ENCODE data around the gene TXNRD1.
"Not testable (repeated sequence)": the region's sequence is repeated elsewhere in the genome, so short reads cannot be mapped to it uniquely, and the experiment has no call there.

Gene TXNRD1

DNA sequence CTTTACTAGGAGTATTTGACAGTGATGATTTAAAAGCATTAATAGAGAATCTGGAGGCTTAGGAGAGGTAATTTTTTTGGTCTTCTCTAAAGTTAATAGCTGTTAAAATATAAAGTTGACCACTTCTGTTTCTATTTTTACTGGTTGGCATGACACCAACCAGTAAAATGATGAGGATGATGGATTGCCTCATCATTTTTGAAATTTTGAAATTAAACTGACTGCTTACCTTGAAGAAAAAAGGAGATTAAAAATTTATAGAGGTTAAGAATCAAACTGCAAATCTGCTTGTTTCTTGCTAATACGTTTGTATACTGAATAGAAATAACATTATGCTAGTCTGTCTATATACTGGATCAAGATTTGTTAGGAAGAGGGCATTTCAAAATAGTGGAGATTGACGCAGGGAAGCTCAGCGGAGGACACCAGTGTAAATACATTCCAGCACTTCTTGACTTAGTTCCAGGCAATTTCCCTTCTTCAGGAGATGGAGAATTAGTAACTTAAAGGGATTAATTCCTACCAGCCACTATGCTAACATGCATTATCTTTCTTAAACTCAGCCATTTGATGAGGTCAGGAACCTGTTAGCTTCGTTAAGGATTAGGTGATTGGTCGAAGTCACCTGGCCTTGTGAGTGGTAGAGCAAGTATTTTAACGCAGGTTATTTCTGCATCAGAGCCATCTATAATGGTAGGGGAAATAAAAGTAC, 91.5 kb downstream of the TXNRD1 start:
- no peak for DNase-seq

DNA sequence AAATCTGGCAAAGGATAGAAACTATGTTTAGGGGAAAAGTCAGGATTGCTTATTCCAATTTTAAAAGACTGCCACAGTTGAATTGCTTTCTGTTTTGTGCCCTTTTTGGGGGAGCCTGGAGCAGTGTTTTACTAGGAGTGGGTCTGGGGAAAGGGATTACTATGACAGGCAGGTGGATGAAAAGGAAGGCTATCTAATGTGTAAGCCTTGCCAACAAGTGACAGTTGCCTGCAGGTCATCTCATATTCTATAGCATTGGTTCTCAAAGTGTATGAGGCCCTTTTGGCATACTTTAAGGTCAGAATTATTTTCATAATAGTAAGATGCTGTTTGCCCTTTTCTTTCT, 92.0 kb downstream of the TXNRD1 start:
- no peak for DNase-seq

DNA sequence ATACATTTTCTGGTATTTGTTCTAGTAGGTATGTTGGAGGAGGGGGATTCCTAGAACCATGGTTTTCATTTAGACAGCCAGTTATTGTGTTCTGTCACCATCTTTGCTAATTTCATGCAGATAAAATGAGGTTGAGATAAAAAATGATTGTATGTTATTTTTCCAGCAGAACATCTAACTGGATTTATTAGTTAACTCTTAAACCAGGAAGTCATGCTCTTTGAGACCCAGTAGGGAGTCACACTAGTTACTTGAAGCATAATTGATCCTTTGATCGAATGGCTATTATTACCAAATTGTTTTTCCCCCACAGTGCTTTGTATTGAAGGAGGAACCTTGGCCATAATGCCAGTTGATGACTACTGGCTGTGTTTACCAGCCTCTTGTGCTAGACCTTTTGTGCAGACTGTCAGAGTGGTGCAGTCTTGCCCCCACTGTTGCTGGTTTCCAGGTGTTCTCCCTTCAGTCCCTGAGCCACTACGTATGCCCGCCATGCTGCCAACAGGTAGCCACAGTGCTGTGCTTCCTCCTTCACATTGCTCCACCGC, 93.9 kb downstream of the TXNRD1 start:
- DNase-seq = no peak

DNA sequence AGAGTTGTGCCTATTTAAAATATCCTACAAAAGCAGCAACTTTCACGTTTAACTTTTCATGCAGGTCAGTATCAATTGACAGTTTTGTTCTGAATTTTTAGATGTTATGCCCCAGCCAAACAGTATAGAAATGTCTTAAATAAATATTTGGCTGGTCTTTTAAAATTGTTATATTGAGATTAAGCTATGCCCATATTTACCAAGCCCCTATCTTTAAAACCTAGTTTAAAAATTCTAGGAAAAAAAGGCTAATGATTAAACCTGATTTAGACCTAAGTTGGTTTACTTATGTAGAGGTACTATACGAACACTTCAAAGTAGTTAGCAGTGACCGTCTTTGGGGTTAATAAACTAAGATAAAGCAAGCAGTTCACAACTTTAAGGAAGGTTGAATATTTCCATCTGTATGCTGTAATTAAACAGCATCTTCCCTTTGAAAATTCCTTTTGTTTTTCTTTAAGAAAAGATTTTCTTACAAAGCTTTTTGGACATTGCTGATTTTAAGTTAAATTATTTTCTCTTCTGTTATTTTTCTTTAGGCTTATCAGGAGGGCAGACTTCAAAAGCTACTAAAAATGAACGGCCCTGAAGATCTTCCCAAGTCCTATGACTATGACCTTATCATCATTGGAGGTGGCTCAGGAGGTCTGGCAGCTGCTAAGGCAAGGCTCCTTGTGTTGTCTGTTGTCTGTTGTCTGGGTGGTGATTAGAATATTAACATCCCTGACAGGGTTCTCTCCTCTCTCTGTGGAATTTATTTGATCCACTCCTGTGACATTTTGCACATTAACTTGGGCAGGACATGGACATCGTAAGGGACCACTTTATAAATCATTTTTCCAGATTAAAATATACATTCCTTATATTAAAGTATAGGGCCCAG, 95.4 kb downstream of the TXNRD1 start:
- no peak for DNase-seq

DNA sequence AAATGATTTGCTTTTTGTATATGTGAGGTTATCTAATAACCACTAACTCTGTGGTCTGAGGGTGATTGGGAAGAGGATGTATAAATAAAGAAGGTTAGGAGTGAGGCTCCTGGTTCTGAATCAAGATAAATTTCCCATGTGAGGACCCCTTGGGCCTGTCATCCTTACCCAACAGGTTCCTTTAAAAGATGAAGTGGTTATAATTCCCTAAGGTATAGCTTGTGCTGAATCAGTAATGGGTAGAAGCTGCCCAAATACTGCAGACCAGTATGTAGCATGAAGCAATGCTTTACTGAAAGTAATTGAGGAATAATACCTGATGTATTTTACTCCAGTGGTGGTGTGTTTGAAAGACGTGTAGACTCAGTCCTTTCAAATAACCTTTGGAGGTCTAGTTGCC, 96.6 kb downstream of the TXNRD1 start:
- DNase-seq = no peak

DNA sequence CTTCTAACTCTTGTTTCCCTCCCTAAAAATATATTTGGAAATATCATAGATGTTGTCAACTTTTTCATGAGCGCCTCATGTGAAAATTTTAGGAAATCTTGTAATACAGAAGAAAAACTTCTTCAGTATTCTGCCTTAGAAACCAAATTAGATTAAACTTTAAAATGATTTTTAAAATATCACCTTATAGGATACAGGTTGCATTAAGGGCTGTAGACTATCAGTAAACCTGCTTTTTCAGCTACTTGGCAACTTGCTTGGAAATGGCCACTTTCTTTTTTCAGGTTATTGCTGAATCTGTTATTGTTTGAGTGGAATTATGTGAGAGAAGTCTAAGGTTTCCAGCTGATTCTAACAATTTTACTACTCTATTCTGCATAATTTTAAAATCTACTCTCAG, 97.1 kb downstream of the TXNRD1 start:
- DNase-seq = no peak

DNA sequence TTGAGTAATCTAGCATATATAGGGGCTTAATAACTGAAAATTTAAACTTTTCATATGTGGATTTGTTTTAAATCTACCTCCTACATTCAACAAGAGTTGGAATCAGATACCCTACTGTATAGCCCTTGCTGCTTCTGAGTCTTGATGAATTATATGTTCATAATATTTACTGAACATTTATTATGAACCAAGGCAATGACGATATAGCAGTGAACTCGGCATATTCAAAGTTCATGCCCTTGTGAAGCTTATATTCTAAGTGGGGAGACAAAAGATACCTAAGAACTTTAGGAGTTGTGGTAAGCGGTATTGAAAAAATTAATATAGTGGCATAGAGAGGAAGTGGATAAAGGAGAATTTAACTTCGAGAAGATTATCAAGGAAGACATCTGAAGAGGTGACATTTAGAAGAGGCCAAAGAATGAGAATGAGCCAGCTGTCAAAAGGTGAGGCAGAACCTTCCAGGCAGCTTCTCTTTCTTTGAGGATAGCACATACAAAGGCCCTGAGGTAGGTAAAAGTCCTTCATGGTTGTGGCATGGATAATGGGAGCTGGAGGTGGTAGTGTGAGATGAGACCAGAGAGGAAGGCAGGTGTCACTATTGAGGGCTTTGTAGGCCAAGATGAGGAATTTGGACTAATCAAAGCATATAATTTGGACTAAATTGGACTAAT, 98.1 kb downstream of the TXNRD1 start:
- DNase-seq = no peak

DNA sequence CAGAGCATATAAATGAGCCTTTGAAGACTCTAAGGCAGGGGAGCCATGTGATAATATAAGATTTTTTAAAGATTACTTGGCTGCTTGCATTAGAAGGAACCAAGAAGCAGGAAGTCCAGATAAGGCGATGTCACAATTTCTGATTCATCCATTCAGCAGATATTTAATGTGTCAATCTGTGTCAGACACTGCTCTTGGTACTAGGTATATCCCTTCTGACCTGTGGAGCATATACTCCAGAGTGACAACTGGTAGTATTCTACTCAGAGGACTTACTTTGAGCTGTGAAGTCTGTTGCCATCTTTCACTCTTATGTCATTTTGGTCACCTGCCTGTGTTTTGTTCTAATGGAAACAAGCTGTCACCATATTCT, 98.6 kb downstream of the TXNRD1 start:
- DNase-seq = no peak

DNA sequence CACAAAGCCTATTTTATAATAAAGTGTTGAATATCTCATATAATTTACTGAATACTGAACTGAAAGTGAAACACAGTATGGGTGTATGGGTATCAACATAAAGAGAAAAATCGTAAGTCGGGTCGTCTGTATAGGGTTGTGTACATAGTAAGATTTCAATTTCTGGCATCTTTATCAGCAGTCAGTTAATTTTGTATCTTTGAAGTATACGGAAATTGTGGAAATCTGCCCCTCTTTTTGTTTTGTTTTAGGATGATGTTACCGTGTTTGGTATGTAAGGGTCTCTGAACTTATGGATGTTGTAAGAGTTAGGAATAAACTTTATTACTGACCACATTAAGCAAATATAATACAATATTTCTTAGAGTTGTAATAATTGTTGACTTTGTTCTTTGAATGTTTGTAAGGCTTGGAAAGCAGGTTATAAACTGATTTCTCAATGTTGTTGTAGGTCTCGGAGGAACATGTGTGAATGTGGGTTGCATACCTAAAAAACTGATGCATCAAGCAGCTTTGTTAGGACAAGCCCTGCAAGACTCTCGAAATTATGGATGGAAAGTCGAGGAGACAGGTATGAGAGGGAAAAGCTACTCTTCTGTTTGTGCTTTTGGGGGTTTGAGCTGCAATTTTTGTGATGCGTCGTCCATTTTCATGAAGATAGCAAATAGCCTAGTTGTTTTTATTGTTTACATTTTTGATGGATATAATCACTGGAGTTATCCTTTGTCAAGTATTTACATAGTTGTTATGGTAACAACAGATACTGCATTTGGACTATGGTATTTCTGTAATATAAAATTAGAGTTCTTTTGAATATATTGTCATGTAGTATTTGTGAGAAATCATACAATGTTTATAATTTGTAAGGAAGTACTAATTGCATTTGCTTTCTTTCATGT, 100.0 kb downstream of the TXNRD1 start:
- no peak for DNase-seq

DNA sequence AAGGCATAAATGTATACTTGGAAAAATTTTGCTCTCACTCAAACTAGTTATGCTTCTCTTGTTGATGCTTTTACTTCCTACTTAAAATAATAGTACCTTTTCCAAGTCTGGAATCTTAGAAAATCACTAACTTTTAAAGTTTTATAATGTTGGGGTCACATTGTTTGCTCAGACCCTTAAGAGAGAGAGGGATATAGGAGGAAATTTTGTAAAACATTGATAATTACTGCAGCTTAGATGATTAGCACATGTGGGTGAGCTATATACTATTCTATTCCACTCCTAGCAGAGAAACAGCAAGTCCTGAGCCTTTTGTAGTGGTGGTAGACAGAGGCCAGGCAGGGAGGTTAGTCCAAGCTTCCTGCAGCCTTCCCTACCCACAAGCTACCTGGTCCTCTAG, 101.4 kb downstream of the TXNRD1 start:
- no peak for DNase-seq

DNA sequence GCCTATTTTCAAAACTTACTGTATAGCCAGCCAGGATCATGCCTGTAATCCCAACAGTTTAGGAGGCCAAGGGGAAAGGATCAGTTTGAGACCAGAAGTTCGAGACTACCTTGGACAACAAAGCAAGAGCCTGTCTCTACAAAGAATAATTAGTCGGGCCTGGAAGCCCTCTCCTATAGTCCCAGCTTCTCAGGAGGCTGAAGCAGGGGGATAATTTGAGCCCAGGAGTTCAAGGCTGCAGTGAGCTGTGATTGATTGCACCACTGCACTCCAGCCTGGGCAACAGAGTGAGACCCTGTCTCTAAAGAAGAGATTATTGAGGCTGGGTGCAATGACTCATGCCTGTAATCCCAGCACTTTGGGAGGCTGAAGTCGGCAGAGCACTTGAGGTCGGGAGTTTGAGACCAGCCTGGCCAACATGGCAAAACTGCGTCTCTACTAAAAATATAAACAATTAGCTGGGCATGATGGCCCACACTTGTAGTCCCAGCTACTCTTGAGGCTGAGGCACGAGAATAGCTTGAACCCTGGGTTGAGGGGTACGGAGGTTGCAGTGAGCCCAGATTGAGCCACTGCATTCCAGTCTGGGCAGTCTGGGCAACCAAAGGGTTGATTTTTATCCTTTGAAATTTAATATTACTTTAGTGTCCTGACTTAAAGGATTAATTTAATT, 102.1 kb downstream of the TXNRD1 start:
- no peak for DNase-seq

DNA sequence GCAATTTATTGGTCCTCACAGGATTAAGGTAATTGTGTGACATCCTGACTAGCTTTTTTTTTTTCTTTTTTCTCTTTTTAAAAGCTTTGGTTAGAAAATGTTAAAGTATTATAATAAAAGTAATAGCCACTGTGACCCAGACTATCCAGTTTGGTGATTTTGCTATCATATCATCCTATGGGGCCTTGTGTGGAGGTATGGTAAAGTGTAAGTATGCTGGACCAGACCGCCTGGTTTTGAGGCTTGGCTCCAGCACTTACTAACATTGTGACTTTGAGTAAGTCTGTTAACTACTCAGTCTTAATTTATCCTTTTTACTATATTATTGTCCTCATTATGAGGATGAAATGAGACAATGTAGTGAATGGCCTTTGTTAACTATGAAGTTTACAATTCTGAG, 103.4 kb downstream of the TXNRD1 start:
- DNase-seq = no peak

DNA sequence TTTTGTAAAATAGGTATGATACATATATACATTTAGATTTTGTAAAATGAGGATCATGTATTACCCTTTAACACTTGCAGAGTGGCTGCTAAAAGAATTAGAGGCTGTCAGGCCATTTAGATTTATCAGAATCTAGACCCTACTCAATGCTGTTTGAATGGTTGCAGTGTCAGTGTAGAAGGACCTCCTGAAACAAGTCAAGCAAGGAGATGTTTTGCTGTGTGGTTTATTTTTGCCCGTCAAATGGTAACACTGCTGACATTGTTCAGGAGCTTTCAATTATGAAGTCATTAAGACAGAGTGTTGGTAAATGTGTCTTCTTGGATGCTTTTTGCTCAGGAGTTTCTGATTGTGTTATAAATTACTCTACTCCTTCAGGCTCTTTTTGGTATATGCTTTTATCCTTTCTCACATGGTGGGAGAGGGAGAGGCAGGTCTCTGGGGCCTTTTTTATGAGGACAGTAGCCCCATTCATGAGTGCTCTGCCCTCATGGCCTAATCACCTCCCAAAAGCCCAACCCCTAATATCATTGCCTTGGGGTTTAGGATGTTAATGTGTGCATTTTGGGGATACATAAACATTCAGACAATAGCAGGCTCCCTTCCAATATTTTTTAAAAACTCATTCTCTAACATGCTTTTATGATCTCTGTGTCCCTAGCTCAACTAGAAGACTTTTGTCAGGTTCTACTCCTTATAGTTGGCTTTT, 104.5 kb downstream of the TXNRD1 start:
- no peak for DNase-seq

DNA sequence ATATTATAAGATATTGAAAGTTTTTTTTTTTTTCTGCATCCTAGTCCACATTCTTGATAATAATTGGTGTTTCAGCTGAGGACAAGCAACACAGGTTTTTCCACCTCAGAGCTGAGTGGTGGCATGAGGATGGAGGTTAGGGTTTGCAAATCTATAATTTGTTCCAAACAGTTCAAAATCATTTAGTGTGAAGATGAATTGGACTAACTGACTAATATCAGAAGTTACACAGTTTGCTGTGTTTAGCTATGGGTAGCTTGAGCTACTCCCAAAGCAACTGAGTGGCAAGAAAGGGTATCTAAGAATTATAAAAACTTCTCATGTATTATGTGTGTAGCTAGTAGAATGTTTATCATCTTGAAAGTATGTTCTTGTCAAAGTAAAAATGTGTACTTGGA, 105.0 kb downstream of the TXNRD1 start:
- DNase-seq = no peak

DNA sequence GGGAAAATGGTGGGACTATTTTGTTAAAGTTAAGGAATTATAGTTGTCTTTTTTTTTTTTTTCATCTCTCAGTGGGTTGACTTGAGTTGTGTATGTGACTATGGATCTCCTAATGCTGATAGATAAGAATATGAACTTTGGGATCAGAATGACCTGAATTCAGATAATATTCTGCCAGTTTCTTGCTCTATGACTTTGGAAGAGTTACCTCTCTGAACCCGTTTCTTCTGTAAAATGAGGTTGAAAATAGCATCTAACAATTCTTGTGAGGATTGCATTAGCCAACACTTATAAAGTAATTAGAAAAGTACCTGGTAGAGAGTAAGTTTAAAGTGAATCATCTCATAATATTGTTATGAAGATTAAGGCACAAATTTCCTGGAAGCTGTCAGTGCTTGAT, 106.4 kb downstream of the TXNRD1 start:
- no peak for DNase-seq

DNA sequence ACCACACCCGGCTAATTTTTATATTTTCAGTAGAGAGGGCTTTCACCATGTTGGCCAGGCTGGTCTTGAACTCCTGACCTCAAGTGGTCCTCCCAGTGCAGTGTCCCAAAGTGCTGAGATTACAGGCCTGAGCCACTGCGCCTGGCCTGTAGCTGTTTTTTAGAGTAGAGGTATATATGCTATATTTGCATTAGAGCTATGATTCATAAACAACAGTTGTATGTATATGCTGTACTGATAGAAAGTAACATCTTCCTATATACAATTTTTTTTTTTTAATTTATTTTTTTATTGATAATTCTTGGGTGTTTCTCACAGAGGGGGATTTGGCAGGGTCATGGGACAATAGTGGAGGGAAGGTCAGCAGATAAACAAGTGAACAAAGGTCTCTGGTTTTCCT, 107.0 kb downstream of the TXNRD1 start:
- DNase-seq = not testable (repeated sequence)

DNA sequence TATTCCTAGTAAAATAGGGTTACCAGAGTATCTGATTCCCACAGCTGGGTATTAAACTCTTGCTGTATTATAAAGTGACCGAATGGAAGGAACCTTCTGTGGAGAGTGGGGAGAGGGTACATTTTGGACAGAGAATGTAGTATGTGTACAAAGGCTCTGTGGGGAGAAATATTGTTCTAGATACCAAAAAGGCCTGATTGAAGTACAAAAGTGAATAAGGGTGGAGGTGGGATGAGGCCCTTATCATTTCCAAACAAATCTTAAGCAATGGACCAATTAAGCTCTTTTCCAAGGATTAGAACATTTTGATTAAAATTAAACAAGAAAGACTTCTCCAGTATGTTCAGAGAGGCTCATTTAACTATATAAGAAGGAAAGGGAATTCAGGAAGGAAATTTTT, 108.3 kb downstream of the TXNRD1 start:
- no peak for DNase-seq

DNA sequence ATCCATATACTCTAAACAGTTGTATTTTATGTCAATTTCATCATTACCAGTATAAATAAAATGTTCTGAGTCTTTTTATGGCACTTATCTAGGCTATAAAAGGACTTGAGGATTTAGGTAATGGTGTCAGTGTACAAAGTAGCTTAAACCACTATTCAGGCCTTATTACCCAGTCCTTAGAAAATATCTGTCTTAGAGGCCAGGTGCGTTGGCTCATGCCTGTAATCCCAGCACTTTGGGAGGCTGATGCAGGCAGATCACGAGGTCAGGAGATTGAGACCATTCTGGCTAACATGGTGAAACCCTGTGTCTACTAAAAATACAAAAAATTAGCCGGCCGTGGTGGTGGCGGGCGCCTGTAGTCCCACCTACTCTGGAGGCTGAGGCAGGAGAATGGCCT, 112.7 kb downstream of the TXNRD1 start:
- not testable (repeated sequence) for DNase-seq

DNA sequence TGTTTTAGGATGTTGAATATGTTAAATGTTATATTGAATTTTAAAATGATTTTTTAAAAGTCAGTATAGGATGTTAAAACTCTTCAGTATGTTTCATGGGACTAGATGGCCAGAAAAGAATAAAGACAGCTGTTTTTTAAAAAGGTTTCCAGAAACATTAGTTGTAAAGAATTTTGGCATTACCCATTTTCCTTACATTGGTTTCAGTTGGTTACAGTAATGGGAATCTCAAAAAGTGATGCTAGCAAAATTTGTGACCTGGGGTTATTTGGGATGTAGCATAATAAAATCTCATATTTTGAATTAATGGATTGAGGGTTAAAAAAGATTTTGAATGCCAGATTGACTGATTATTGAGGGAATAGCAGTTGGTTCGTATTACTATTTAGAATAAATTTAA, 113.2 kb downstream of the TXNRD1 start:
- DNase-seq = no peak

DNA sequence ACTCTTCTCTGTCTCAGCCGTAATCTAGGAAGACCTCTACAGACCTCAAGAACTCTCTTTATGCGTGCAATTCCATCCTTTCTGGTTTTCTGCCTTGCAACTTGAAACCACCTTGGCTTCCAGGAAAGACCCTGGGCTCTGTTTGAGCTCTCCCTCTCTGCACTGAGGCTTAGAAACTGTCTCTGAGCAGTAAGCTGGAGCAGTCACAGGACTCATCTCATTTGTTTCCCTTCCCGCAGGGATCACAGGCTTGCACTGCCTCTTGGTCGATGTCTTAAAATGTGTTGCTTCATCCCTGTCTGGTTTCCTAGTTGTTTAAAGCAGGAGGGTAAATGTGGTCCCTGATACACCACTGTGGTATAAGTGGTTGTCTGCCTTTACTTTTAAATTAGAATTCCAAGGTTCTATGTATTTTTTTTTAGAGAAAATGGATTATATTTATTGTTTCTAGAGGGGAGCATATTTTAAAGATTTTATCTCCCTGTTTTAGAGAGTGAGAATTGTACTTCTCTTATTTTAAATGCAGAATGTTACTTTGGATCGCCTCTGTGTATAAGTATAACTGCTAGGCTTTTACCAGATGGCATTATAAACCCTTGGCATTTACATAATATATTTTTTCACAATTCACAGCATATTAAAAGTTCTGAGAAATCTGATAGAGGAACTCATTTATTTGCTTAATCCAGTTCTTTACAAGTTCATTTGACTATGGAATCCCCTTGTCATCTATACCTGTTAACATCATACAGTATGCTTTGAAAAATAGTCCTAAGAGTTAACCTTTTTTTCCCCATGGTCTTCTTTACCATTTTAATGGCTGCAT, 114.3 kb downstream of the TXNRD1 start:
- DNase-seq = no peak

DNA sequence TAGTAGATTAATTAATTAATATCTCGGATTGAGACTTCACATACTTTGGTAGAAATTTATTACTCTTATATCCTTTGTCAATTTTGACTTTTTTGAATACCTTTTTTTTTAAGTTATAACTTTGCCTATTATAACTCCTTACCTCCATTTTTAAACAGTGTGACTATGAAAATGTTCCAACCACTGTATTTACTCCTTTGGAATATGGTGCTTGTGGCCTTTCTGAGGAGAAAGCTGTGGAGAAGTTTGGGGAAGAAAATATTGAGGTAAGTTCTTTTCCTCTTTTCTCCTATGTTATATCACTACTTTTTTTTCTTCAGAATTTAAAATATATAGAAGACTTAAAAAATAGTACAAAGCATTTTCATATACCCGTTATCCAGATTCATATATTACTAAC, 115.8 kb downstream of the TXNRD1 start:
- DNase-seq = no peak
